ENCODE data around the gene MICU2. TPM values are rescaled to one million over a fixed set of nuclear protein-coding genes. Genes with fewer than 3 reads are reported as not detected.
A peak's percentile ranks its signal among the peaks of the same experiment; 100 is the strongest.

MICU2 gene
- total RNA-seq, 8 experiments from 2014 or later, result 30.6 to 50.1 (median 41.9) TPM

DNA sequence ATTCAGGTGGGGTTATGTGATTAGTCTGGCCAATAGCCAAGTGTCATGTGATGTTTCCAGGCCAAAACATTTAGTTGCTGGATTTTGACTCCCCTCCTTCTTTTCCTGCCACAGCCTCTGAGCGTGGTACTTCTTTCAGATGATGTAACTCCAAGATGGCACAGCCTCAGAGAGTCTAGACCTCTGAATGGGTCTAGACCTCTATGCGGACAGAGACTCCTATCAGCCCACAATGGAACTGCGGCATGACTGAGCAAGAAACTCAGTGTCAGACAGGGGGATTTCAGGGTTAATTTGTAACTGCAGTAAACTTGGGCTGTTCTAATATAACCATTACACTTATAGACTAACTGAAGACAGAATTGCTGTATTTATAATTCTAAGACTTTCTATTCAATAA, 102.3 kb downstream of the MICU2 start:
- Histone ChIP-seq H3K27ac (no peak overlapping the region), H3K4me1 (replicated peaks in 1 of 2) (no peaks in the 10 kb centered on the region), H3K4me3 (no peak overlapping the region)
- in situ Hi-C loops (cut with MboI; ENCODE audit: low pct_unique_long_range_greater_than_20kb in 2 of 9, low sequenced_read_pairs in 9 of 9, unreplicated experiment in 9 of 9), result no loop called here
- 83 to 100% (median 100%) methylated on average over 1 to 3 of the region's 3 CpGs; no CpG with 5 or more reads in 3 of the 10 experiments for WGBS, 10 experiments
- no peak for ATAC-seq (replicated peaks in 6 of 8)

GRCh38 chr13:21486322-21486721, 117.6 kb downstream of the MICU2 start:
- in situ Hi-C loops (cut with MboI; ENCODE audit: low pct_unique_long_range_greater_than_20kb in 2 of 9, low sequenced_read_pairs in 9 of 9, unreplicated experiment in 9 of 9), result loop anchor here in 6 of 9 experiments (10.0 to 25.0 kb wide), 4 partner anchors 374 to 549 kb away; no protein-coding TSS in a partner anchor
- Histone ChIP-seq H3K4me1 (replicated peaks in 1 of 2) (no peaks in the 10 kb centered on the region), H3K4me3 (no peak overlapping the region), H3K27ac (no peak overlapping the region)
- no peak for ATAC-seq (replicated peaks in 6 of 8)
- WGBS, 10 experiments, result 86 to 100% (median 94%) methylated on average over 1 to 4 of the region's 4 CpGs; no CpG with 5 or more reads in 1 of the 10 experiments

DNA sequence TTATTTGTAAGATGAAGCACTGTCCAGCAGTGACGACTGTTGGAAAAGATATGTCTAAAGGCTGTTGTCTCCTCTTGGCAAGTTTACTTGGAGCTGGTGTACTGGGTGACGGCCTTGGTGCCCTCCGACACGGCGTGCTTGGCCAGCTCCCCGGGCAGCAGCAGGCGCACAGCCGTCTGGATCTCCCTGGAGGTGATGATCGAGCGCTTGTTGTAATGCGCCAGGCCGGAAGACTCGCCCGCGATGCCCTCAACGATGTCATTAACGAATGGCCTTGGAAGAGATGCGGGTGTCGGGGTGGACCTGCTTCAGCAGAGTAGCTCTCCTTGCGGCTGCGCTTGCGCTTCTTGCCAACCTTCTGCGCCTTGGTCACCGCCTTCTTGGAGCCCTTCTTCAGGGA, 120.2 kb downstream of the MICU2 start:
- no peak for ATAC-seq (replicated peaks in 6 of 8)
- in situ Hi-C loops (cut with MboI; ENCODE audit: low pct_unique_long_range_greater_than_20kb in 2 of 9, low sequenced_read_pairs in 9 of 9, unreplicated experiment in 9 of 9), result loop anchor here in 6 of 9 experiments (10.0 to 25.0 kb wide), 4 partner anchors 371 to 546 kb away; no protein-coding TSS in a partner anchor
- WGBS, 10 experiments, result 43 to 100% (median 86%) methylated on average over 1 to 5 of the region's 24 CpGs; no CpG with 5 or more reads in 2 of the 10 experiments
- Histone ChIP-seq H3K4me3 (no peak overlapping the region), H3K27ac (no peak overlapping the region), H3K4me1 (replicated peaks in 1 of 2) (no peaks in the 10 kb centered on the region)

GRCh38 chr13:21481359-21481758, 122.6 kb downstream of the MICU2 start:
- ATAC-seq (replicated peaks in 6 of 8), result peak in 1 of 8 experiments; percentile 64
- 0 to 85% (median 61%) methylated on average over 3 to 6 of the region's 6 CpGs; no CpG with 5 or more reads in 2 of the 10 experiments for WGBS, 10 experiments
- Histone ChIP-seq H3K27ac (no peak overlapping the region), H3K4me1 (replicated peaks in 1 of 2) (peaks cover 0 to 3% of the 10 kb centered on the region in 2 donors), H3K4me3 (no peak overlapping the region)
- in situ Hi-C loops (cut with MboI; ENCODE audit: low pct_unique_long_range_greater_than_20kb in 2 of 9, low sequenced_read_pairs in 9 of 9, unreplicated experiment in 9 of 9), result loop anchor here in 6 of 9 experiments (10.0 to 25.0 kb wide), 4 partner anchors 369 to 544 kb away; no protein-coding TSS in a partner anchor

- 0 to 56% (median 23%) methylated on average over 2 to 8 of the region's 8 CpGs for WGBS, 10 experiments
- no peak overlapping the region for H3K27ac ChIP-seq
- no peak overlapping the region for H3K4me3 ChIP-seq
- in situ Hi-C loops (cut with MboI; ENCODE audit: low pct_unique_long_range_greater_than_20kb in 2 of 9, low sequenced_read_pairs in 9 of 9, unreplicated experiment in 9 of 9), result loop anchor here in 5 of 9 experiments (25.0 kb wide), 3 partner anchors 367 to 542 kb away; no protein-coding TSS in a partner anchor
- ATAC-seq (replicated peaks in 6 of 8), result peak in 7 of 8 experiments; percentile 54 to 72 (median 64)
- H3K4me1 ChIP-seq (replicated peaks in 1 of 2), result peaks cover 0 to 3% of the 10 kb centered on the region in 2 donors
Observed at GRCh38 chr13:21478881-21479808, 124.8 kb downstream of the MICU2 start.

DNA sequence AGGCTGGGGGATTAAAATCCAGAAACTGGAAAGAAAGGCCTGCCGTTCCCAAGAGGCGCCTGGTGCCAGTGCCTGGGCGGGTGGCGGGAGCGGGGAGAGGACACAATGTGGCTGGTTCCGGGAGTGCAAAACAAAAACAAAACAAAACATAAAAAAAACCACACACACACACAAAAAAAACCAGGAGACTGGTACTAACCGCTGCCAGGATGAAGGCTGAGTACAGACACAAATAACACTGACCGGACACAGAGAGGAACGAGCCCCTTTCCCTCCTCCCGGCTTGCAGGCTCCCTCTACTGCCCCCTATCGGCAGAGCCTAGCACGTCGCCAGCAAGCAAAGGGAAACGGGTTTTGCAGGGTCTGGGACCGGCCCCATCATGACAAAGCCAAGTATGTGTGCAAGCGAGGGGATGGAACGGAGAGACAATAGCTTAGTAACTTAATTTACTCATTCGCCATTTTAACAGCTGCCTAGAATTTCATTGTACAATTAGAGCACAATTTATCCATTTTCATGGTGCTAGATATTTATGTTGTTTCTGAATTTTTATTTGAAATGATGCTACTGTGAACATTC, 127.0 kb downstream of the MICU2 start:
- in situ Hi-C loops (cut with MboI; ENCODE audit: low pct_unique_long_range_greater_than_20kb in 2 of 9, low sequenced_read_pairs in 9 of 9, unreplicated experiment in 9 of 9), result loop anchor here in 5 of 9 experiments (25.0 kb wide), 3 partner anchors 365 to 540 kb away; no protein-coding TSS in a partner anchor
- Histone ChIP-seq H3K27ac (no peak overlapping the region), H3K4me3 (peak overlapping the region in 2 of 5 donors; percentile 16 to 21), H3K4me1 (replicated peaks in 1 of 2) (peaks cover 0 to 3% of the 10 kb centered on the region in 2 donors)
- 0 to 65% (median 15%) methylated on average over 1 to 15 of the region's 18 CpGs for WGBS, 10 experiments
- ATAC-seq (replicated peaks in 6 of 8), result peak; percentile 66 to 93 (median 84)

DNA sequence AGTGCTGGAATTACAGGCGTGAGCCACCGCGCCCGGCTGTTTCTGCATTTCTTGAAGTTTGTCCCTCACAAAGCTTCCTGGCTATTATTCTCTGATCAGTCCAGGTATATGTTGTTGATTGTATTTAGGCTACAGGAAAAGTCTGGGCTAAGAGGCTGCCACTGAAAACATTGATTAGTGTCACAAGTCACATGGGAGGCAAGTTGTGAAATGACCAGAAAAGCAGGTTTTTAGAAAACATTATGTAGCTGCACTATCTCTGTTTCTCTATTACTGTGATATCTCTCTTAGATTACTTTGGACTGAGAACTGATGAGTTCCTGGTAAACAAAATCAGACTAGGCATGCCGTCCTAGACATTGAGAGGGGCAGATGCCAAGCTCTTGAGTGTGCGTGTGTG, 128.9 kb downstream of the MICU2 start:
- H3K4me1 ChIP-seq (replicated peaks in 1 of 2), result peaks cover 0 to 3% of the 10 kb centered on the region in 2 donors

DNA sequence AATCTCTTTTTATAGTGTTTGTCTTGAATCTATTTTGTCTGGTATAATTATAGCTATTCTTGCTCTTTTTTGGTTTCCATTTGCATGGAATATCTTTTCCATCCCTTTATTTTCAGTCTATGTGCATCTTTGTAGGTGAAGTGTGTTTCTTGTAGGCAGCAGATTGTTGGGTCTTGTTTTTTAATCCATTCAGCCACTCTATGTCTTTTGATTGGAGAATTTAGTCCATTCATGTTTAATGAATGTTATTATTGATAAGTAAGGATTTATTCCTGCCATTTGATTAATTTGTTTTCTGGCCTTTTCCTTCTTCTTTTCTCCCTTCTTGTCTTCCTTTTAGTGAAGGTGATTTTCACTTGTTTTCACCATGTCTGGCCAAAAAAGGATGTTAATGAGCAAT, 133.2 kb downstream of the MICU2 start:
- in situ Hi-C loops (cut with MboI; ENCODE audit: low pct_unique_long_range_greater_than_20kb in 2 of 9, low sequenced_read_pairs in 9 of 9, unreplicated experiment in 9 of 9), result loop anchor here in 3 of 9 experiments (25.0 kb wide), 3 partner anchors 158 to 533 kb away; no protein-coding TSS in a partner anchor
- Histone ChIP-seq H3K4me1 (replicated peaks in 1 of 2) (no peaks in the 10 kb centered on the region), H3K4me3 (no peak overlapping the region), H3K27ac (no peak overlapping the region)
- no peak for ATAC-seq (replicated peaks in 6 of 8)

More for the DNA sequence above, 128.9 kb downstream of the MICU2 start:
- no peak overlapping the region for H3K4me3 ChIP-seq
- ATAC-seq (replicated peaks in 6 of 8), result no peak
- no peak overlapping the region for H3K27ac ChIP-seq
- in situ Hi-C loops (cut with MboI; ENCODE audit: low pct_unique_long_range_greater_than_20kb in 2 of 9, low sequenced_read_pairs in 9 of 9, unreplicated experiment in 9 of 9), result loop anchor here in 5 of 9 experiments (25.0 kb wide), 3 partner anchors 363 to 538 kb away; no protein-coding TSS in a partner anchor
- 0 to 100% (median 74%) methylated on average over 1 to 6 of the region's 6 CpGs; no CpG with 5 or more reads in 2 of the 10 experiments for WGBS, 10 experiments

GRCh38 chr13:21466527-21466926, 137.4 kb downstream of the MICU2 start:
- H3K4me3 ChIP-seq, result no peak overlapping the region
- ATAC-seq (replicated peaks in 6 of 8), result peak in 1 of 8 experiments; percentile 38
- H3K4me1 ChIP-seq (replicated peaks in 1 of 2), result no peaks in the 10 kb centered on the region
- 24 to 97% (median 87%) methylated on average over 2 to 7 of the region's 7 CpGs; no CpG with 5 or more reads in 2 of the 10 experiments for WGBS, 10 experiments
- in situ Hi-C loops (cut with MboI; ENCODE audit: low pct_unique_long_range_greater_than_20kb in 2 of 9, low sequenced_read_pairs in 9 of 9, unreplicated experiment in 9 of 9), result loop anchor here in 4 of 9 experiments (10.0 to 25.0 kb wide), 4 partner anchors 154 to 529 kb away; no protein-coding TSS in a partner anchor
- H3K27ac ChIP-seq, result no peak overlapping the region

DNA sequence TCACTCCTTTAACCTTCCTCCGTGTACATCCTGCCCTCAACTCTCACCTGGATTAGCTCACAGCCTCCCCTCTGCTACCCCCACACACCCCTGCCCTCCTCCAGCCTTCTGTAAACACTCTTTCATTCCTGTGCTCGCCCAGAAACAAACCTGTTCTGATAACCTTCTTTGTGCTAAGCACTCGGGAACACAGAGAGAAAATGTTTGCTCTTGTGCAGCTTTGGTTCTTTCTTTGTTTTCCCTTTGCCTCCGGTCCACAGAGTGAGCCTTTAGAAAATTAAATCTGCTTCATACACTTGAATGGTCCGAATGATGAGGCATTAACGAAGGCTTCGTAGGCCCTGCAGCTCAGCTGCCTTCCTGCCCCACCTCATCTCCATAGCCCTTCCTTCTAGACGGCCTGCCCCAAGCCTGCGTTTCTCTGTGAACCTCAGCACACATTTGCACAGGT, 138.2 kb downstream of the MICU2 start:
- in situ Hi-C loops (cut with MboI; ENCODE audit: low pct_unique_long_range_greater_than_20kb in 2 of 9, low sequenced_read_pairs in 9 of 9, unreplicated experiment in 9 of 9), result loop anchor here in 4 of 9 experiments (10.0 to 25.0 kb wide), 4 partner anchors 153 to 528 kb away; no protein-coding TSS in a partner anchor
- 15 to 80% (median 42%) methylated on average over 1 to 7 of the region's 9 CpGs; no CpG with 5 or more reads in 2 of the 10 experiments for WGBS, 10 experiments
- Histone ChIP-seq H3K4me3 (no peak overlapping the region), H3K27ac (no peak overlapping the region), H3K4me1 (replicated peaks in 1 of 2) (no peaks in the 10 kb centered on the region)
- peak in 3 of 8 experiments; percentile 25 to 61 (median 39) for ATAC-seq (replicated peaks in 6 of 8)

- no peak for ATAC-seq (replicated peaks in 6 of 8)
- Histone ChIP-seq H3K4me3 (no peak overlapping the region), H3K27ac (no peak overlapping the region), H3K4me1 (replicated peaks in 1 of 2) (no peaks in the 10 kb centered on the region)
- in situ Hi-C loops (cut with MboI; ENCODE audit: low pct_unique_long_range_greater_than_20kb in 2 of 9, low sequenced_read_pairs in 9 of 9, unreplicated experiment in 9 of 9), result loop anchor here in 4 of 9 experiments (10.0 to 25.0 kb wide), 4 partner anchors 151 to 526 kb away; no protein-coding TSS in a partner anchor
Observed at GRCh38 chr13:21463424-21463823, 140.5 kb downstream of the MICU2 start.

GRCh38 chr13:21461131-21461530, 142.8 kb downstream of the MICU2 start:
- 80 to 100% (median 100%) methylated on average over 1 to 3 of the region's 3 CpGs; no CpG with 5 or more reads in 7 of the 10 experiments for WGBS, 10 experiments
- no peak for ATAC-seq (replicated peaks in 6 of 8)
- in situ Hi-C loops (cut with MboI; ENCODE audit: low pct_unique_long_range_greater_than_20kb in 2 of 9, low sequenced_read_pairs in 9 of 9, unreplicated experiment in 9 of 9), result loop anchor here in 4 of 9 experiments (10.0 to 25.0 kb wide), 4 partner anchors 149 to 524 kb away; no protein-coding TSS in a partner anchor
- Histone ChIP-seq H3K4me3 (no peak overlapping the region), H3K27ac (no peak overlapping the region), H3K4me1 (replicated peaks in 1 of 2) (peaks cover 11 to 12% of the 10 kb centered on the region in 2 donors)
